SK-N-SH (cell line): ENCODE measurements around the gene CAV1.
"Not testable (repeated sequence)": the region's sequence is repeated elsewhere in the genome, so short reads cannot be mapped to it uniquely, and the experiment has no call there.

Experiments
- CHD2 ChIP-seq: fragments of 150-350 bp; IDR thresholded peaks from 2 replicates; pipeline ENCODE4 v1.6.1; 2018; ENCODE audit warnings: low read length; ENCODE audit not compliant: partially characterized antibody
- EP300 ChIP-seq, 2 experiments: IDR thresholded peaks; 2 replicates each; pipeline versions ENCODE4 v1.4.0 to v1.6.1; 2012; ENCODE audit warnings: borderline replicate concordance in 1 of 2, low read depth in 1 of 2, low read length in 1 of 2
- EZH2phosphoT487 ChIP-seq: fragments of 200-600 bp; sonication (generic); IDR thresholded peaks from 2 replicates; pipeline ENCODE4 v1.6.1; 2017; ENCODE audit warnings: low read depth, mixed run types, mild to moderate bottlenecking, antibody characterized with exemption, moderate library complexity, borderline replicate concordance
- FOXM1 ChIP-seq: IDR thresholded peaks from 2 replicates; pipeline ENCODE4 v1.4.0; 2012; ENCODE audit warnings: low read depth, mild to moderate bottlenecking
- JUND ChIP-seq: IDR thresholded peaks from 2 replicates; pipeline ENCODE4 v1.4.0; 2012
- POLR2AphosphoS5 ChIP-seq: IDR thresholded peaks from 2 replicates; pipeline ENCODE4 v1.6.1; 2012; ENCODE audit warnings: low read depth, low read length
- RAD21 ChIP-seq: IDR thresholded peaks from 2 replicates; pipeline ENCODE4 v1.6.1; 2012; ENCODE audit warnings: mild to moderate bottlenecking, low read length
- SMC3 ChIP-seq: IDR thresholded peaks from 2 replicates; pipeline ENCODE4 v1.6.1; 2012; ENCODE audit warnings: low read depth, low read length, improper control_type of control experiment
- YY1 ChIP-seq: IDR thresholded peaks from 2 replicates; pipeline ENCODE4 v1.4.0; 2012; ENCODE audit warnings: low read depth, mild to moderate bottlenecking
- TF ChIP-seq, protein P1 (sequence below): fragments of 200-600 bp; sonication (generic); IDR thresholded peaks from 2 replicates; pipeline ENCODE4 v1.6.1; 2017; ENCODE audit warnings: antibody characterized with exemption, mild to moderate bottlenecking, moderate library complexity
- TF ChIP-seq, protein P2 (sequence below): IDR thresholded peaks from 2 replicates; pipeline ENCODE4; 2012
- TF ChIP-seq, protein P3 (sequence below): IDR thresholded peaks from 2 replicates; pipeline ENCODE4 v1.6.1; 2012; ENCODE audit warnings: mild to moderate bottlenecking, low read depth, low read length, moderate library complexity
- TF ChIP-seq, protein P4 (sequence below): IDR thresholded peaks from 2 replicates; pipeline ENCODE4 v1.4.0; 2012; ENCODE audit warnings: low read depth, borderline replicate concordance
- TF ChIP-seq, protein P5 (sequence below): IDR thresholded peaks from 2 replicates; pipeline ENCODE4 v1.4.0; 2012; ENCODE audit warnings: low read depth

DNA sequence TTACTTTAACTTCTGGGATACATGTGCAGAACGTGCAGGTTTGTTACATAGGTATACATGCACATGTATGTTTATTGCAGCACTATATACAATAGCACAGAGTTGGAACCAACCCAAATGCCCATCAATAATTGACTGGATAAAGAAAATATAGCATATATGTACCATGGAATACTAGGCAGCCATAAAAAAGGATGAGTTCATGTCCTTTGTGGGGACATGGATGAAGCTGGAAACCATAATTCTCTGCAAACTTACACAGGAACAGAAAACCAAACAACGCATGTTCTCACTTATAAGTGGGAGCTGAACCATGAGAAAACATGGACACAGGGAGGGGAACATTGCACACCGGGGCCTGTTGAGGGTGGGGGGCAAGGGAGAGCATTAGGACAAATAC lies 62.4 kb downstream of the CAV1 start:
- not testable (repeated sequence) for TF ChIP-seq FOXM1; RAD21; YY1; EP300 (IDR thresholded peaks at IDR 0.05; ENCODE audit: borderline replicate concordance in 1 of 2, low read depth in 1 of 2, low read length in 1 of 2); SMC3; POLR2AphosphoS5; CHD2; EZH2phosphoT487; JUND
- TF ChIP-seq, protein P1, sequence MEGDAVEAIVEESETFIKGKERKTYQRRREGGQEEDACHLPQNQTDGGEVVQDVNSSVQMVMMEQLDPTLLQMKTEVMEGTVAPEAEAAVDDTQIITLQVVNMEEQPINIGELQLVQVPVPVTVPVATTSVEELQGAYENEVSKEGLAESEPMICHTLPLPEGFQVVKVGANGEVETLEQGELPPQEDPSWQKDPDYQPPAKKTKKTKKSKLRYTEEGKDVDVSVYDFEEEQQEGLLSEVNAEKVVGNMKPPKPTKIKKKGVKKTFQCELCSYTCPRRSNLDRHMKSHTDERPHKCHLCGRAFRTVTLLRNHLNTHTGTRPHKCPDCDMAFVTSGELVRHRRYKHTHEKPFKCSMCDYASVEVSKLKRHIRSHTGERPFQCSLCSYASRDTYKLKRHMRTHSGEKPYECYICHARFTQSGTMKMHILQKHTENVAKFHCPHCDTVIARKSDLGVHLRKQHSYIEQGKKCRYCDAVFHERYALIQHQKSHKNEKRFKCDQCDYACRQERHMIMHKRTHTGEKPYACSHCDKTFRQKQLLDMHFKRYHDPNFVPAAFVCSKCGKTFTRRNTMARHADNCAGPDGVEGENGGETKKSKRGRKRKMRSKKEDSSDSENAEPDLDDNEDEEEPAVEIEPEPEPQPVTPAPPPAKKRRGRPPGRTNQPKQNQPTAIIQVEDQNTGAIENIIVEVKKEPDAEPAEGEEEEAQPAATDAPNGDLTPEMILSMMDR = not testable (repeated sequence)
- TF ChIP-seq, protein P2, sequence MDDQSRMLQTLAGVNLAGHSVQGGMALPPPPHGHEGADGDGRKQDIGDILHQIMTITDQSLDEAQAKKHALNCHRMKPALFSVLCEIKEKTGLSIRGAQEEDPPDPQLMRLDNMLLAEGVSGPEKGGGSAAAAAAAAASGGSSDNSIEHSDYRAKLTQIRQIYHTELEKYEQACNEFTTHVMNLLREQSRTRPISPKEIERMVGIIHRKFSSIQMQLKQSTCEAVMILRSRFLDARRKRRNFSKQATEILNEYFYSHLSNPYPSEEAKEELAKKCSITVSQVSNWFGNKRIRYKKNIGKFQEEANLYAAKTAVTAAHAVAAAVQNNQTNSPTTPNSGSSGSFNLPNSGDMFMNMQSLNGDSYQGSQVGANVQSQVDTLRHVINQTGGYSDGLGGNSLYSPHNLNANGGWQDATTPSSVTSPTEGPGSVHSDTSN = not testable (repeated sequence)
- TF ChIP-seq, protein P3, sequence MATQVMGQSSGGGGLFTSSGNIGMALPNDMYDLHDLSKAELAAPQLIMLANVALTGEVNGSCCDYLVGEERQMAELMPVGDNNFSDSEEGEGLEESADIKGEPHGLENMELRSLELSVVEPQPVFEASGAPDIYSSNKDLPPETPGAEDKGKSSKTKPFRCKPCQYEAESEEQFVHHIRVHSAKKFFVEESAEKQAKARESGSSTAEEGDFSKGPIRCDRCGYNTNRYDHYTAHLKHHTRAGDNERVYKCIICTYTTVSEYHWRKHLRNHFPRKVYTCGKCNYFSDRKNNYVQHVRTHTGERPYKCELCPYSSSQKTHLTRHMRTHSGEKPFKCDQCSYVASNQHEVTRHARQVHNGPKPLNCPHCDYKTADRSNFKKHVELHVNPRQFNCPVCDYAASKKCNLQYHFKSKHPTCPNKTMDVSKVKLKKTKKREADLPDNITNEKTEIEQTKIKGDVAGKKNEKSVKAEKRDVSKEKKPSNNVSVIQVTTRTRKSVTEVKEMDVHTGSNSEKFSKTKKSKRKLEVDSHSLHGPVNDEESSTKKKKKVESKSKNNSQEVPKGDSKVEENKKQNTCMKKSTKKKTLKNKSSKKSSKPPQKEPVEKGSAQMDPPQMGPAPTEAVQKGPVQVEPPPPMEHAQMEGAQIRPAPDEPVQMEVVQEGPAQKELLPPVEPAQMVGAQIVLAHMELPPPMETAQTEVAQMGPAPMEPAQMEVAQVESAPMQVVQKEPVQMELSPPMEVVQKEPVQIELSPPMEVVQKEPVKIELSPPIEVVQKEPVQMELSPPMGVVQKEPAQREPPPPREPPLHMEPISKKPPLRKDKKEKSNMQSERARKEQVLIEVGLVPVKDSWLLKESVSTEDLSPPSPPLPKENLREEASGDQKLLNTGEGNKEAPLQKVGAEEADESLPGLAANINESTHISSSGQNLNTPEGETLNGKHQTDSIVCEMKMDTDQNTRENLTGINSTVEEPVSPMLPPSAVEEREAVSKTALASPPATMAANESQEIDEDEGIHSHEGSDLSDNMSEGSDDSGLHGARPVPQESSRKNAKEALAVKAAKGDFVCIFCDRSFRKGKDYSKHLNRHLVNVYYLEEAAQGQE = not testable (repeated sequence)
- TF ChIP-seq, protein P4, sequence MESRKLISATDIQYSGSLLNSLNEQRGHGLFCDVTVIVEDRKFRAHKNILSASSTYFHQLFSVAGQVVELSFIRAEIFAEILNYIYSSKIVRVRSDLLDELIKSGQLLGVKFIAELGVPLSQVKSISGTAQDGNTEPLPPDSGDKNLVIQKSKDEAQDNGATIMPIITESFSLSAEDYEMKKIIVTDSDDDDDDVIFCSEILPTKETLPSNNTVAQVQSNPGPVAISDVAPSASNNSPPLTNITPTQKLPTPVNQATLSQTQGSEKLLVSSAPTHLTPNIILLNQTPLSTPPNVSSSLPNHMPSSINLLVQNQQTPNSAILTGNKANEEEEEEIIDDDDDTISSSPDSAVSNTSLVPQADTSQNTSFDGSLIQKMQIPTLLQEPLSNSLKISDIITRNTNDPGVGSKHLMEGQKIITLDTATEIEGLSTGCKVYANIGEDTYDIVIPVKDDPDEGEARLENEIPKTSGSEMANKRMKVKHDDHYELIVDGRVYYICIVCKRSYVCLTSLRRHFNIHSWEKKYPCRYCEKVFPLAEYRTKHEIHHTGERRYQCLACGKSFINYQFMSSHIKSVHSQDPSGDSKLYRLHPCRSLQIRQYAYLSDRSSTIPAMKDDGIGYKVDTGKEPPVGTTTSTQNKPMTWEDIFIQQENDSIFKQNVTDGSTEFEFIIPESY = not testable (repeated sequence)
- TF ChIP-seq, protein P5, sequence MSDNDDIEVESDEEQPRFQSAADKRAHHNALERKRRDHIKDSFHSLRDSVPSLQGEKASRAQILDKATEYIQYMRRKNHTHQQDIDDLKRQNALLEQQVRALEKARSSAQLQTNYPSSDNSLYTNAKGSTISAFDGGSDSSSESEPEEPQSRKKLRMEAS = not testable (repeated sequence)
